HepG2 (cell line): ENCODE results near the gene MBOAT7. TPM values are rescaled to one million over a fixed set of nuclear protein-coding genes. Genes with fewer than 3 reads are reported as not detected.

ENCODE experiments used
- BRCA1 ChIP-seq: sonication (generic); formaldehyde crosslinking; IDR thresholded peaks from 2 replicates; pipeline ENCODE4 v1.4.0; 2020; ENCODE audit warnings: missing genetic modification reagents
- CBX1 ChIP-seq: IDR thresholded peaks from one replicate; pipeline ENCODE4 v1.6.1; 2016; ENCODE audit warnings: antibody characterized with exemption, low read depth
- CTCF ChIP-seq: sonication (generic); formaldehyde crosslinking; IDR thresholded peaks from 2 replicates; pipeline ENCODE4 v1.5.0; 2020; ENCODE audit warnings: mild to moderate bottlenecking, missing genetic modification reagents, moderate library complexity
- E2F1 ChIP-seq: sonication (generic); formaldehyde crosslinking; IDR thresholded peaks from 2 replicates; pipeline ENCODE4 v1.5.0; 2020; ENCODE audit warnings: missing genetic modification reagents
- SKI ChIP-seq: fragments of 450-650 bp; IDR thresholded peaks from one replicate; pipeline ENCODE4 v1.6.1; 2018; ENCODE audit warnings: mild to moderate bottlenecking; ENCODE audit not compliant: partially characterized antibody
- STAG1 ChIP-seq: sonication (generic); formaldehyde crosslinking; IDR thresholded peaks from 2 replicates; pipeline ENCODE4 v1.4.0; 2020; ENCODE audit warnings: missing genetic modification reagents
- TERF1 ChIP-seq: sonication (generic); formaldehyde crosslinking; IDR thresholded peaks from 2 replicates; pipeline ENCODE4 v1.8.0; 2022; ENCODE audit warnings: mild to moderate bottlenecking, missing genetic modification reagents, moderate library complexity
- ZBTB10 ChIP-seq: sonication (generic); formaldehyde crosslinking; IDR thresholded peaks from 2 replicates; pipeline ENCODE4 v1.4.0; 2020; ENCODE audit warnings: missing genetic modification reagents, borderline replicate concordance
- ZNF276 ChIP-seq: sonication (generic); formaldehyde crosslinking; IDR thresholded peaks from 2 replicates; pipeline ENCODE4 v1.4.0; 2020; ENCODE audit warnings: mild to moderate bottlenecking, low read depth, missing genetic modification reagents
- ZNF580 ChIP-seq: IDR thresholded peaks from 2 replicates; pipeline ENCODE4 v1.6.1; 2016; ENCODE audit warnings: low read depth, borderline replicate concordance
- ZNF616 ChIP-seq: sonication (generic); formaldehyde crosslinking; IDR thresholded peaks from 2 replicates; pipeline ENCODE4 v1.5.0; 2020; ENCODE audit warnings: low read depth, mild to moderate bottlenecking, missing genetic modification reagents
- ZNF646 ChIP-seq: sonication (generic); formaldehyde crosslinking; IDR thresholded peaks from 2 replicates; pipeline ENCODE4 v1.9.0; 2021; ENCODE audit warnings: mild to moderate bottlenecking, missing genetic modification reagents
- polyA plus RNA-seq, 8 experiments: library from polyadenylated mRNA; depleted of rRNA in 3 of 8; stranded (reverse) in 7 of 8; unstranded in 1 of 8; fragments of >200 nt; fragmentation: Illumina TruSeq in 4 of 8; extraction: Trizol in 4 of 8; gene quantifications; 2 replicates each; pipeline versions ENCODE4 v1.2.1 to v1.2.3, GENCODE V29; 2011 to 2016; ENCODE audit warnings: low read depth in 4 of 8, missing spikeins in 1 of 8, mixed read lengths in 1 of 8; ENCODE audit not compliant: insufficient read depth in 1 of 8
- total RNA-seq, 5 experiments: library from RNA; depleted of rRNA; stranded (reverse); fragments of >200 nt; fragmentation: Illumina TruSeq; extraction: Trizol; gene quantifications; 2 replicates each; pipeline ENCODE4 v1.2.3, GENCODE V29; 2016; ENCODE audit warnings: low read depth in 1 of 5

The MBOAT7 gene
- total and polyA plus RNA-seq, 2 of the 13 experiments (the other 11 are each of a cell fraction or from before 2014, with no cell fraction given), result 22.2 to 25.5 TPM

- TF ChIP-seq TERF1 (CRISPR knock-in tag), result no peak
- TF ChIP-seq STAG1 (CRISPR knock-in tag), result no peak
- no peak for TF ChIP-seq ZBTB10 (CRISPR knock-in tag)
- no peak for TF ChIP-seq ZNF580
- no peak for TF ChIP-seq ZNF646 (CRISPR knock-in tag)
- TF ChIP-seq CTCF (CRISPR knock-in tag), result 0 out of 2 replicates have a peak, but pooled peaks have one; percentile 1
- TF ChIP-seq ZNF616 (CRISPR knock-in tag), result no peak
- no peak for TF ChIP-seq E2F1 (CRISPR knock-in tag)
- no peak for TF ChIP-seq CBX1
- no peak for TF ChIP-seq BRCA1 (CRISPR knock-in tag)
- no peak for TF ChIP-seq SKI
- no peak for TF ChIP-seq ZNF276
Observed at GRCh38 chr19:54136086-54136863, 53.1 kb downstream of the MBOAT7 start (continued).
